ENCODE results near the gene PFKFB3. TPM values are rescaled to one million over a fixed set of nuclear protein-coding genes. Genes with fewer than 3 reads are reported as not detected.

PFKFB3 gene
- total and polyA plus RNA-seq, 2 of the 13 experiments (the other 11 are each of a cell fraction or from before 2014, with no cell fraction given), result 1.2 to 13.3 TPM

GRCh38 chr10:6201516-6201975, 1.2 kb upstream of the PFKFB3 start (continued):
- no peak for TF ChIP-seq AFF4 (CRISPR knock-in tag; IDR thresholded peaks at IDR 0.05)
- TF ChIP-seq ZNF256 (CRISPR knock-in tag; conservative IDR thresholded peaks at IDR 0.05), result no peak
- TF ChIP-seq HOXA3 (CRISPR knock-in tag; IDR thresholded peaks at IDR 0.05), result peak; percentile 66; the same call in 1 of the 2 replicates
- no peak for TF ChIP-seq RARG (CRISPR knock-in tag; IDR thresholded peaks at IDR 0.05; ENCODE audit: low read depth)
- TF ChIP-seq YEATS4 (CRISPR knock-in tag; IDR thresholded peaks at IDR 0.05; ENCODE audit: borderline replicate concordance), result peak; percentile 72; the same call in 1 of the 2 replicates
- TF ChIP-seq KLF11 (CRISPR knock-in tag; IDR thresholded peaks at IDR 0.05), result no peak
- TF ChIP-seq SMYD3 (CRISPR knock-in tag; IDR thresholded peaks at IDR 0.05), result no peak
- no peak for TF ChIP-seq FOXC1 (CRISPR knock-in tag; IDR thresholded peaks at IDR 0.05; ENCODE audit: borderline replicate concordance)
- TF ChIP-seq MYC (CRISPR knock-in tag; IDR thresholded peaks at IDR 0.05; ENCODE audit: borderline replicate concordance), result peak; percentile 67
- peak; percentile 54; the same call in 1 of the 2 replicates for TF ChIP-seq ZNF503 (CRISPR knock-in tag; IDR thresholded peaks at IDR 0.05)
- no peak for TF ChIP-seq ZFP1 (CRISPR knock-in tag; IDR thresholded peaks at IDR 0.05)
- no peak for TF ChIP-seq SRSF1 (optimal IDR thresholded peaks at IDR 0.05; ENCODE audit: low read depth, low read length)
- TF ChIP-seq TERF1 (CRISPR knock-in tag; IDR thresholded peaks at IDR 0.05), result no peak
- no peak for TF ChIP-seq ELF4 (CRISPR knock-in tag; IDR thresholded peaks at IDR 0.05; ENCODE audit: borderline replicate concordance)
- 0 out of 2 replicates have a peak, but pooled peaks have one; percentile 27 for TF ChIP-seq ZBTB20 (CRISPR knock-in tag; IDR thresholded peaks at IDR 0.05; ENCODE audit: borderline replicate concordance, low read depth)
- TF ChIP-seq ARID5B (CRISPR knock-in tag; IDR thresholded peaks at IDR 0.05), result peak; percentile 19; the same call in 1 of the 2 replicates
- TF ChIP-seq ZNF75D (CRISPR knock-in tag; IDR thresholded peaks at IDR 0.05; ENCODE audit: borderline replicate concordance), result no peak
- TF ChIP-seq ZNF263 (CRISPR knock-in tag; IDR thresholded peaks at IDR 0.05), result no peak
